Endothelial cell of umbilical vein (primary cell): ENCODE results near the gene CCNG1. TPM values are rescaled to one million over a fixed set of nuclear protein-coding genes. Genes with fewer than 3 reads are reported as not detected.

Source experiments
- BruUV-seq: library from RNA; stranded (reverse); fragments of 400-500 nt; replicated peaks from 2 replicates; lab custom pipeline; 2021; lab: Mats Ljungman, UMichigan
- CTCF ChIA-PET: fragments of 300-600, 350-600 bp; sonication (Branson Sonifier 250); formaldehyde crosslinking; loops from one replicate; lab custom pipeline; 2021; ENCODE audit warnings: antibody characterized with exemption, inconsistent platforms; lab: Charles Lee
- POLR2A ChIA-PET: fragments of 300-600, 350-600 bp; sonication (Branson Sonifier 250); formaldehyde crosslinking; loops from one replicate; lab custom pipeline; 2021; ENCODE audit warnings: antibody characterized with exemption, inconsistent platforms; lab: Charles Lee
- DNase-seq: peaks from one replicate; pipeline ENCODE4 v3.0.0-alpha.2; 2011; ENCODE audit warnings: low read depth, low spot score
- FAIRE-seq: peaks from 2 replicates; lab custom pipeline; 2011; peaks lifted over from hg19 to GRCh38; lab: Jason Lieb, UNC
- H2AFZ ChIP-seq: 2 replicates; pipeline ENCODE4 v1.6.0; 2012; ENCODE audit warnings: low read depth, low read length, control low read depth, inconsistent platforms
- H3K27ac ChIP-seq: 2 replicates; pipeline ENCODE4 v1.5.1; 2011; ENCODE audit warnings: low read depth, mild to moderate bottlenecking, control low read depth, low read length, moderate library complexity; ENCODE audit not compliant: insufficient read depth
- H3K27me3 ChIP-seq, 2 experiments: 2 replicates each; pipeline versions ENCODE4 v1.6.0 to v1.6.1; 2011; ENCODE audit warnings: low read length in 2 of 2, mixed read lengths in 1 of 2; ENCODE audit not compliant: control insufficient read depth in 2 of 2, insufficient read depth in 2 of 2
- H3K36me3 ChIP-seq, 2 experiments: 2 replicates in 1 of 2; 3 replicates in 1 of 2; pipeline ENCODE4 v1.5.1; 2011; ENCODE audit warnings: low read length in 2 of 2, mild to moderate bottlenecking in 1 of 2, moderate library complexity in 1 of 2; ENCODE audit not compliant: control insufficient read depth in 2 of 2, insufficient read depth in 2 of 2; ENCODE audit errors: extremely low read depth in 1 of 2
- H3K4me1 ChIP-seq: 3 replicates; pipeline ENCODE4 v1.5.1; 2011; ENCODE audit warnings: mild to moderate bottlenecking, low read length; ENCODE audit not compliant: control insufficient read depth, insufficient read depth; ENCODE audit errors: extremely low read depth
- H3K4me2 ChIP-seq: 2 replicates; pipeline ENCODE4 v1.6.1; 2011; ENCODE audit warnings: low read length, control low read depth, mixed read lengths; ENCODE audit not compliant: insufficient read depth
- H3K4me3 ChIP-seq, 3 experiments: fragments of 200-600 bp in 1 of 3; sonication (generic), shearing (Covaris generic) in 1 of 3; replicated peaks in 1 of 3; 2 replicates each; pipeline ENCODE4 v1.5.1; 2011 to 2016; ENCODE audit warnings: control low read depth in 3 of 3, low read length in 3 of 3, mild to moderate bottlenecking in 2 of 3, inconsistent platforms in 1 of 3, low read depth in 1 of 3, moderate library complexity in 1 of 3; ENCODE audit not compliant: insufficient read depth in 1 of 3
- H3K79me2 ChIP-seq: 2 replicates; pipeline ENCODE4 v1.6.0; 2012; ENCODE audit warnings: low read length, inconsistent platforms; ENCODE audit not compliant: control insufficient read depth, insufficient read depth
- H3K9ac ChIP-seq: replicated peaks from 2 replicates; pipeline ENCODE3; 2011; ENCODE audit warnings: low read length, control low read depth; ENCODE audit not compliant: insufficient read depth; ENCODE audit errors: extremely low read depth
- H3K9me1 ChIP-seq: replicated peaks from 3 replicates; pipeline ENCODE4 v1.6.0; 2011; ENCODE audit warnings: mild to moderate bottlenecking, low read length; ENCODE audit not compliant: control insufficient read depth, insufficient read depth; ENCODE audit errors: extremely low read depth
- H3K9me3 ChIP-seq: replicated peaks from 2 replicates; pipeline ENCODE4 v1.5.1; 2012; ENCODE audit warnings: low read length, inconsistent platforms; ENCODE audit not compliant: control insufficient read depth, insufficient read depth
- H4K20me1 ChIP-seq: replicated peaks from 2 replicates; pipeline ENCODE3; 2011; ENCODE audit warnings: mild to moderate bottlenecking, low read length; ENCODE audit not compliant: control insufficient read depth, insufficient read depth; ENCODE audit errors: extremely low read depth
- CTCF ChIP-seq, 2 donors: IDR thresholded peaks; 1 replicate in 1 of 2; 2 replicates in 1 of 2; pipeline ENCODE4 v1.5.1; 2011; ENCODE audit warnings: low read length in 2 of 2, mild to moderate bottlenecking in 2 of 2, moderate library complexity in 2 of 2, control low read depth in 1 of 2, inconsistent platforms in 1 of 2, low read depth in 1 of 2; ENCODE audit not compliant: insufficient read depth in 1 of 2; ENCODE audit errors: extremely low read depth in 1 of 2
- EZH2 ChIP-seq: IDR thresholded peaks from 2 replicates; pipeline ENCODE4 v1.6.1; 2012; ENCODE audit warnings: borderline replicate concordance, low read depth, mild to moderate bottlenecking, moderate library complexity, low read length, inconsistent platforms; ENCODE audit not compliant: severe bottlenecking
- FOS ChIP-seq: IDR thresholded peaks from 2 replicates; pipeline ENCODE4 v1.6.1; 2011; ENCODE audit warnings: mild to moderate bottlenecking, low read length, moderate library complexity, borderline replicate concordance; ENCODE audit not compliant: insufficient read depth
- GATA2 ChIP-seq: IDR thresholded peaks from 2 replicates; pipeline ENCODE4 v1.7.0; 2011; ENCODE audit warnings: low read depth, mild to moderate bottlenecking, moderate library complexity, mixed read lengths, low read length; ENCODE audit not compliant: insufficient read length, insufficient read depth
- JUN ChIP-seq: IDR thresholded peaks from 2 replicates; pipeline ENCODE4 v1.6.1; 2011; ENCODE audit warnings: borderline replicate concordance, low read depth; ENCODE audit not compliant: insufficient read length, insufficient read depth
- MAX ChIP-seq: IDR thresholded peaks from 2 replicates; pipeline ENCODE4 v1.6.1; 2011; ENCODE audit not compliant: insufficient read depth, insufficient read length
- MYC ChIP-seq: IDR thresholded peaks from one replicate; pipeline ENCODE4 v1.6.1; 2011; ENCODE audit warnings: mild to moderate bottlenecking, low read depth, low read length
- POLR2A ChIP-seq: IDR thresholded peaks from 2 replicates; pipeline ENCODE4 v1.6.1; 2012; ENCODE audit warnings: low read depth, mild to moderate bottlenecking, control low read depth, low read length
- POLR2AphosphoS5 ChIP-seq: IDR thresholded peaks from 2 replicates; pipeline ENCODE4 v1.6.1; 2012; ENCODE audit warnings: low read depth, mild to moderate bottlenecking, control low read depth, low read length, moderate library complexity; ENCODE audit not compliant: insufficient read depth
- dilution Hi-C: fragments of 300-500 bp; cut with MboI; formaldehyde crosslinking; loops from one replicate; pipeline ENCODE4 v1.15.0; 2019; ENCODE audit warnings: low sequenced_read_pairs; ENCODE audit not compliant: extremely low pct_ligation_motif_present
- intact Hi-C: fragments of 100-400 bp; cut with micrococcal nuclease; formaldehyde crosslinking; loops from one replicate; pipeline ENCODE4 v1.10.0; 2022
- polyA plus RNA-seq, 4 experiments: library from polyadenylated mRNA; depleted of rRNA in 3 of 4; stranded (reverse) in 3 of 4; unstranded in 1 of 4; fragments of >200 nt; gene quantifications; 2 replicates each; pipeline versions ENCODE4 v1.2.1 to v1.2.3, GENCODE V29; 2011 to 2012; ENCODE audit warnings: missing spikeins in 1 of 4
- total RNA-seq: library from RNA; stranded (reverse); gene quantifications from 2 replicates; pipeline ENCODE4 v1.2.3, GENCODE V29; 2021

CCNG1 gene
- total and polyA plus RNA-seq, 2 donors (not counting 3 experiments of a cell fraction or from before 2014, with no cell fraction given): 47.2 to 186 TPM

- CTCF ChIA-PET: interaction anchor here (1.0 to 1.5 kb wide), 4 partner anchors 10 to 37 kb away, joined by 3 to 7 read pairs (median 4); partner anchors contain the start of genes HMMR and NUDCD2
- BruUV-seq: no TSS peak
- TF ChIP-seq MYC (no peak), CTCF (IDR thresholded peaks at IDR 0.05; ENCODE audit: extremely low read depth in 1 of 2, insufficient read depth in 1 of 2, low read depth in 1 of 2, low read length in 2 of 2) (no peak), FOS (no peak), GATA2 (no peak), MAX (no peak), POLR2A (no peak), POLR2AphosphoS5 (no peak), JUN (no peak), EZH2 (no peak)
- DNase-seq (peak; percentile 18), FAIRE-seq (no peak)
- Histone ChIP-seq H3K4me2 (no peak overlapping the region), H3K9me3 (no peaks in the 10 kb centered on the region), H3K9me1 (no peaks in the 10 kb centered on the region), H3K9ac (no peak overlapping the region), H3K27ac (no peak overlapping the region), H3K36me3 (peaks cover 3 to 5% of the 10 kb centered on the region in 2 experiments), H3K79me2 (no peaks in the 10 kb centered on the region), H3K4me3 (no peak overlapping the region), H2AFZ (no peak overlapping the region), H3K4me1 (peaks cover 7% of the 10 kb centered on the region), H4K20me1 (no peaks in the 10 kb centered on the region), H3K27me3 (no peaks in the 10 kb centered on the region)
- dilution Hi-C loops: no loop called here
- POLR2A ChIA-PET: no interaction called here
- intact Hi-C loops: loop anchor here (1.0 to 10.0 kb wide), 2 partner anchors 30 to 1031 kb away; no protein-coding TSS in a partner anchor
Measured at GRCh38 chr5:163473635-163474243, 36.3 kb downstream of the CCNG1 start.
